ENCODE results near the gene CSMD2.

CSMD2 gene

GRCh38 chr1:33655496-33655895 lies 509.5 kb downstream of the CSMD2 start:
- H3K9ac ChIP-seq (ENCODE audit: low read depth, low read length) = no peak overlapping the region
- H3K27me3 ChIP-seq (ENCODE audit: control insufficient read depth, insufficient read depth, low read length) = peaks cover 7% of the 10 kb centered on the region
- H3K4me1 ChIP-seq (ENCODE audit: control insufficient read depth, insufficient read depth, low read length) = no peaks in the 10 kb centered on the region
- H3K36me3 ChIP-seq (ENCODE audit: insufficient read depth, low read length) = no peaks in the 10 kb centered on the region
- no peak overlapping the region for H3K4me3 ChIP-seq (ENCODE audit: low read length)
- H3K9me3 ChIP-seq (replicated peaks; ENCODE audit: low read length) = no peaks in the 10 kb centered on the region
- no peak overlapping the region for H3K4me2 ChIP-seq (ENCODE audit: low read length)

DNA sequence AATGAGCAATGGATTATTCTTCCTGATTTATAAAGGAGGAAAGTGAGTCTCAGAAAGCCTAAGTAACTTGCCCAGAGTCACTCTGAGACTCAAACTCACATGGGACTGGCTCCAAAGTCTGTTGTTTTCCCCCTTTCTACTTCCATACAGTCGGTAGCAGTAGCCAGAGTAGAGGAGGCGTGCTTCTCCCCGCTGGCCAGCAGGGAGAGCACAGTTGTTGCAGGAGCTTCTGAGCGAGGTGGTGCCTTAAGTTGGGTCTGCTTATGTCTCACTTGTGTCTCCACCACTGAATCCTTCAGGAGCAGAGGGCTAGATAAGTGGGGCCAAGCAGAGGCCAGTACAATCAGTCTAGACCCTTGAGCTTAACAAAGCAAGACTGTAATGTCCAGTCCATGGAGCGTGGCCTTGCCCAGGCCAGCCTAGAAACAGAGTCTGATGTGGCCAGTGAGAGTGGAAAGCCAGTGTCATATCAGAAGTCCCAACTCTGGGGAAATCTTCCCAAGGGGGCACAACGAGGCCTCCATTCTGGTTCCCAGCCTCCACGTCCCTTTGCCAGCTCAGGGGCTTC lies 510.7 kb downstream of the CSMD2 start:
- H3K9me3 ChIP-seq (replicated peaks; ENCODE audit: low read length) = no peaks in the 10 kb centered on the region
- no peak overlapping the region for H3K4me3 ChIP-seq (ENCODE audit: low read length)
- no peaks in the 10 kb centered on the region for H3K36me3 ChIP-seq (ENCODE audit: insufficient read depth, low read length)
- H3K4me1 ChIP-seq (ENCODE audit: control insufficient read depth, insufficient read depth, low read length) = no peaks in the 10 kb centered on the region
- no peak overlapping the region for H3K9ac ChIP-seq (ENCODE audit: low read depth, low read length)
- H3K4me2 ChIP-seq (ENCODE audit: low read length) = no peak overlapping the region
- H3K27me3 ChIP-seq (ENCODE audit: control insufficient read depth, insufficient read depth, low read length) = peaks cover 7% of the 10 kb centered on the region

DNA sequence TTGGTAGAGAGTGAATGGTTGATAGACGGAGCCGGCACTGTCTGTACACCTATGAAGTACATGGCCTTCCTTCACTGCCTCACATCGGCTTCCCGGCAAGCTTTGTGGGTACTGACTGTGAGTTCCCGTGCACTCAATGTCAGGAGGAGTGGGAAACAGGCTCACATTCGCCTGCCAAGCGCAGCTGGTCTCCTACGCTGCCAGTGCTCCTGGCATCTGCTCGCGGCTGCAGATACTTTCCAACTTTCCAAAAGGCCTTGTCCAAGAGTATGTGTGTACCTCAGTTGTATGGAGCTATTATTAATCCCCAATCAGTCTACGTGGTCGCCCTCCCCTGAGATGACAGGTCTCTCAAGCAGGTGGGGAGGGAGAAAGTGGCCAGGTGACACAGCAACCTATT lies 511.8 kb downstream of the CSMD2 start:
- no peak overlapping the region for H3K4me2 ChIP-seq (ENCODE audit: low read length)

DNA sequence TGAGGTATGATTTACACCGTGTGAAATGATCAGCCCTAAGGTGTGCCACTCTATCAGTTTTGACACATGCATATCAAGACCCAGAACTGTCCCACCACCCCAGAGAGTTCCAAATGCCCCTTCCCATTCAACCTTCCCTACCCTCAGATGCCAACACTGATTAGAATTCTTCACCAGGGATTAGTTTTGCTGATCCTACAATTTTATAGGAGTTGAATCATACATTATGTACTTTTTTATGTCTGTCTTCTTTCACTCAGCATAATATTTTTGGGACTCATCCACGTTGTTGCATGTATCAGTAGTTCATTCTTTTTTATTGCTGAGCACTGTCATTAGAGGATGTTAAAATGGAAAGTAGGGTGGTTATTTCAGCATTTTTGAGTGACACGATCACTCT lies 514.3 kb downstream of the CSMD2 start:
- H3K4me3 ChIP-seq (ENCODE audit: low read length) = no peak overlapping the region
- H3K9ac ChIP-seq (ENCODE audit: low read depth, low read length) = no peak overlapping the region
- H3K9me3 ChIP-seq (replicated peaks; ENCODE audit: low read length) = no peaks in the 10 kb centered on the region
- H3K4me2 ChIP-seq (ENCODE audit: low read length) = no peak overlapping the region
- no peaks in the 10 kb centered on the region for H3K36me3 ChIP-seq (ENCODE audit: insufficient read depth, low read length)
- H3K4me1 ChIP-seq (ENCODE audit: control insufficient read depth, insufficient read depth, low read length) = no peaks in the 10 kb centered on the region
- H3K27me3 ChIP-seq (ENCODE audit: control insufficient read depth, insufficient read depth, low read length) = peaks cover 4% of the 10 kb centered on the region

More for the DNA sequence above, 511.8 kb downstream of the CSMD2 start:
- Histone ChIP-seq H3K4me3 (ENCODE audit: low read length) (no peak overlapping the region), H3K9ac (ENCODE audit: low read depth, low read length) (no peak overlapping the region), H3K36me3 (ENCODE audit: insufficient read depth, low read length) (no peaks in the 10 kb centered on the region), H3K27me3 (ENCODE audit: control insufficient read depth, insufficient read depth, low read length) (peaks cover 7% of the 10 kb centered on the region), H3K9me3 (replicated peaks; ENCODE audit: low read length) (no peaks in the 10 kb centered on the region), H3K4me1 (ENCODE audit: control insufficient read depth, insufficient read depth, low read length) (no peaks in the 10 kb centered on the region)

GRCh38 chr1:33649759-33650158 lies 515.3 kb downstream of the CSMD2 start:
- Histone ChIP-seq H3K4me3 (ENCODE audit: low read length) (no peak overlapping the region), H3K36me3 (ENCODE audit: insufficient read depth, low read length) (no peaks in the 10 kb centered on the region), H3K27me3 (ENCODE audit: control insufficient read depth, insufficient read depth, low read length) (peaks cover 4% of the 10 kb centered on the region), H3K9ac (ENCODE audit: low read depth, low read length) (no peak overlapping the region), H3K9me3 (replicated peaks; ENCODE audit: low read length) (no peaks in the 10 kb centered on the region), H3K4me2 (ENCODE audit: low read length) (no peak overlapping the region), H3K4me1 (ENCODE audit: control insufficient read depth, insufficient read depth, low read length) (no peaks in the 10 kb centered on the region)

GRCh38 chr1:33643216-33643615 lies 521.8 kb downstream of the CSMD2 start:
- Histone ChIP-seq H3K4me3 (ENCODE audit: low read length) (no peak overlapping the region), H3K9me3 (replicated peaks; ENCODE audit: low read length) (no peaks in the 10 kb centered on the region), H3K27me3 (ENCODE audit: control insufficient read depth, insufficient read depth, low read length) (peaks cover 4% of the 10 kb centered on the region), H3K36me3 (ENCODE audit: insufficient read depth, low read length) (no peaks in the 10 kb centered on the region), H3K9ac (ENCODE audit: low read depth, low read length) (no peak overlapping the region), H3K4me2 (ENCODE audit: low read length) (no peak overlapping the region), H3K4me1 (ENCODE audit: control insufficient read depth, insufficient read depth, low read length) (no peaks in the 10 kb centered on the region)

DNA sequence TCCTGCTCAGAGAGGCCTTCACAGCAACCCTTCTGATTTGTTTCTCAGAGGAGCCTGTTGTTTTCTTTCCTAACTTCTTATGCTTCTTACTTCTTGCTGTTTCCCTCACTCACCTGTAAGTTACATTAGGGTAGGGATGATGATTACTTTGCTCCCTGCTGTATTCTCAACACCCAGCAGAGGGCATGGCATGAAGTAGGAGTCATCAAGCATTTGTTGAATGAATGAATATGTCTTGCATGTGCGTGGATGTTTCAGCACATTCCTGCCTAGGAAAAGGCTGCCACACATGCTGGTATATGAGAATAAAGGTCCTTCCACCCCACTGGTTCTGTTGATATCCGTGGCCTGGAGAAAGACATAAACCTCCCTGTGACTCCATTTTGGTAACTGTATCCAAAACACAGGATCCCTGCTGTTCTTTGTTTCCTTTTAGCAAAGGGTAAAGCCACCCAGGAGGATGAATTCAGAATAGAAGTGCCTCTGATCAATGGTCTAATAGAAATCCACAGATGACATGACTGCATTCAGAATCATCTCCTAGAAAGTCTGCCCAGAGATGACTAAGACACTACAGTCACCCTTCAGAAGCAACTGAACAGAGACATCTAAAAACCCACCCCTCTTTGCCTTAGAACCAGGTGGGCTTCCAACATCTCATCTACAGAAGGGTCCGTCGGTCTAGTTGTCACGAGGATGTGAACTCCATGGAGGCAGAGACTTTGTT lies 523.8 kb downstream of the CSMD2 start:
- H3K9ac ChIP-seq (ENCODE audit: low read depth, low read length) = no peak overlapping the region
- H3K4me3 ChIP-seq (ENCODE audit: low read length) = no peak overlapping the region
- no peaks in the 10 kb centered on the region for H3K36me3 ChIP-seq (ENCODE audit: insufficient read depth, low read length)
- peaks cover 6% of the 10 kb centered on the region for H3K27me3 ChIP-seq (ENCODE audit: control insufficient read depth, insufficient read depth, low read length)
- H3K4me1 ChIP-seq (ENCODE audit: control insufficient read depth, insufficient read depth, low read length) = no peaks in the 10 kb centered on the region
- H3K9me3 ChIP-seq (replicated peaks; ENCODE audit: low read length) = no peaks in the 10 kb centered on the region
- H3K4me2 ChIP-seq (ENCODE audit: low read length) = no peak overlapping the region

DNA sequence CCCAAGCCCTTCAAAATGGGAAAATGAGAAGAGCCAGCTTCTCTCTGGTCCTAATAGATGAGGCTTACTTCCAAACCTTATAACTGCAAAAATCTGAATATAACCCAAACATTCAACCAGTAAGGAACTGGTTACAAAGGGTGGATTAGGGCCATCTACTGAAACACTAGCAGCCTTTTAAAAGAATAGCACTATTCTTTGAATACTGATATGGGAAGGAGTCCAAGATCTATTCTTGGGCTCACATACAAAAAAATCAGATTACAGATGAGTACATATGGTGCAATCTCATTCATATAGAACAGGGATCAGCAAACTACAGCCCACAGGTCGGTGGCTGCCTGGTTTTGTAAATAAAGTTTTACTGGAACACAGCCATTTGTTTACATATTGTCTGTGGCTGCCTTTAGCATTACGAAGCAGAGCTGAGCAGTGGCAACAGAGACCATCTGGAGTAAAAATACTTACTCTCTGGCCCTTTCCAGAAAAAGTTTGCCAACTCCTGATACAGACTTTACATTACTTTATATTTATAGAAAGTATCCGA lies 524.8 kb downstream of the CSMD2 start:
- Histone ChIP-seq H3K27me3 (ENCODE audit: control insufficient read depth, insufficient read depth, low read length) (peaks cover 6% of the 10 kb centered on the region), H3K4me2 (ENCODE audit: low read length) (no peak overlapping the region), H3K4me3 (ENCODE audit: low read length) (no peak overlapping the region), H3K9me3 (replicated peaks; ENCODE audit: low read length) (no peaks in the 10 kb centered on the region), H3K36me3 (ENCODE audit: insufficient read depth, low read length) (no peaks in the 10 kb centered on the region), H3K4me1 (ENCODE audit: control insufficient read depth, insufficient read depth, low read length) (no peaks in the 10 kb centered on the region), H3K9ac (ENCODE audit: low read depth, low read length) (no peak overlapping the region)

DNA sequence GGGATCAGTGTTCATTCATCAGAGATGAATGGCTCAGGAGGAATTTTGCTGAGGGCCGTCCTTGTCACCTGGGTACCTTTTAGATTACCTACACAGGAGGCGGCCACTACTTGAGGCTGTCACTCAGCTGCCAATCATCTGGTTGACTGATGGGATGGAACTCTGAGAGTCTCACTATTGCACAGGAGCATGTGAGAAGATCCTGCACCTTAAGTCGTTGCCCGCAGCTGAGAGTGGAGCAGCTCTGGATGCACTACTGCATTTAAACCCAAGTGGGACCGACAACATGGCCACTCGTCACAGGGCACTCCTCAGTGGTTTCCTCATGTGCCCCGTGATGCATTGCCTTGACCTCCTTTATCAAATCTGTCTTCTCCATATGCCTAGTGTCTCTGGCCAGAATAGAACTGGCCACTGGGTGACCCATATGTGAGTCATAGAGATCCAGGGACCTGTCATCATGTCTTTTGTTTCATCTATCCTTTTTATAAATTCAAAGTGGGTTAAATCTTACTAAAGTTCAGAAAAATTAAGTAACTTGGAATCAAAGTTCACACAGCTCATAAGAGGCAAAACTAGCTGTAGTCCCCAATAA lies 527.1 kb downstream of the CSMD2 start:
- no peak overlapping the region for H3K4me2 ChIP-seq (ENCODE audit: low read length)
- H3K4me3 ChIP-seq (ENCODE audit: low read length) = no peak overlapping the region
- no peaks in the 10 kb centered on the region for H3K4me1 ChIP-seq (ENCODE audit: control insufficient read depth, insufficient read depth, low read length)
- no peak overlapping the region for H3K9ac ChIP-seq (ENCODE audit: low read depth, low read length)
- peaks cover 20% of the 10 kb centered on the region for H3K27me3 ChIP-seq (ENCODE audit: control insufficient read depth, insufficient read depth, low read length)
- no peaks in the 10 kb centered on the region for H3K9me3 ChIP-seq (replicated peaks; ENCODE audit: low read length)
- no peaks in the 10 kb centered on the region for H3K36me3 ChIP-seq (ENCODE audit: insufficient read depth, low read length)

DNA sequence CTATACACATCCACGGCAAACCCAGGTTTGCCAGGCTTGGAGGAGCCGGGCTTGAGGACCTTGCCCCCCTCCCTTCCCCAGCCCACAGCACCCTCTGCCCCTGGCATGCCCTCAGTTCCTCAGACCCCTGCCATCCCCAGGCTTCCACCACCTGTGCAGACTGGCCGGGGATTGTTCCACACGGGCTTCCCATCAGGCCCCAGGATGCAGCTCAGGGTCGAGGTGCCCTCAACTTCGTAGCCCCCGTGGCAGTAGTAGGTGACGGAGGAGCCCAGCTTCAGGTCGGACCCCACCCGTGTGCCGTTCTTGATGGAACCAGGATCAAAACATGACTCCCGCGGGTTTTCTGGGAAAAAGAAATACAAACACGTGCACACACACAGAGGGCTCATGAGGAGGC lies 528.8 kb downstream of the CSMD2 start:
- H3K4me1 ChIP-seq (ENCODE audit: control insufficient read depth, insufficient read depth, low read length) = no peaks in the 10 kb centered on the region
- H3K4me3 ChIP-seq (ENCODE audit: low read length) = no peak overlapping the region
- peaks cover 20% of the 10 kb centered on the region for H3K27me3 ChIP-seq (ENCODE audit: control insufficient read depth, insufficient read depth, low read length)
- H3K36me3 ChIP-seq (ENCODE audit: insufficient read depth, low read length) = no peaks in the 10 kb centered on the region
- no peak overlapping the region for H3K4me2 ChIP-seq (ENCODE audit: low read length)
- H3K9ac ChIP-seq (ENCODE audit: low read depth, low read length) = no peak overlapping the region
- no peaks in the 10 kb centered on the region for H3K9me3 ChIP-seq (replicated peaks; ENCODE audit: low read length)

DNA sequence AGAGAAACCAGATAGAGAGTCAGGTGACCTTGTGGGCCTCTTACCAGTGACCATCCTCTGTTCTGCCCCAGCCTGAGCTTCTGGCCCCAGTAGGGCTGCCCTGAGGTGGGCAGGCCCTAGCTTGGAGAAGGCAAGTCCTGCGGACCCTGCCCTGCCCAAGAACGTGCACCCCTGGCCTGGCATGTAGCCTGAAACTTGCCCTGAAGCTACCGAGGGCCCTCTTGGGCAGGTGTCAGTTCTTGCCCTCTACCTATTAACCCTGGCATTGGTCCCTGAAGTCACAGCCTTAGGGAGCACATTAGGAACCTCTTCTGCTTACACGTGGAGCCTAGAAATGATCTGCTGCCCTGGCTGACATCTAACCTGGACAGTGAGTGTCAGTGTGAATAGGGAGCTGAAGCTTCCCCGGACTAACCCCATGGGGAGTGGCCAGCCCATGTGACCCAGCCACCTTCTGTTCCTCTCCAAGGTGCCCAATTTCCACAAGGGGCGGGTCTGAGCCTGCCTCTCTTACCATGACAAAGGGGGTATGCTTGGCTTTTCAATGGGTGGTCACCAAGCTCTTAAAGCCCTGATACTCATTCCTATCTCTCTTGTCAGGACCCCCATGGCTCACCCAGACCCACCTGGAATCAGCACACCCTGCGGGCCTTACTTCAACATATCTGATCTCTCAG lies 529.6 kb downstream of the CSMD2 start:
- Histone ChIP-seq H3K9ac (ENCODE audit: low read depth, low read length) (no peak overlapping the region), H3K27me3 (ENCODE audit: control insufficient read depth, insufficient read depth, low read length) (peaks cover 20% of the 10 kb centered on the region), H3K4me1 (ENCODE audit: control insufficient read depth, insufficient read depth, low read length) (no peaks in the 10 kb centered on the region)

More for the DNA sequence above, 529.6 kb downstream of the CSMD2 start:
- H3K4me3 ChIP-seq (ENCODE audit: low read length) = no peak overlapping the region
- no peaks in the 10 kb centered on the region for H3K9me3 ChIP-seq (replicated peaks; ENCODE audit: low read length)
- no peaks in the 10 kb centered on the region for H3K36me3 ChIP-seq (ENCODE audit: insufficient read depth, low read length)
- no peak overlapping the region for H3K4me2 ChIP-seq (ENCODE audit: low read length)

All from skeletal muscle satellite cell (primary cell).